Testis (tissue), 3 donors: ENCODE measurements around the gene TBCD. TPM values are rescaled to one million over a fixed set of nuclear protein-coding genes. Genes with fewer than 3 reads are reported as not detected.

ENCODE experiments used
- DNase-seq: peaks from one replicate; pipeline ENCODE4 v3.0.0-alpha.2; 2019
- H3K27ac ChIP-seq, 2 donors: fragments of 200-600 bp; sonication (generic); one replicate each; pipeline ENCODE4 v1.5.1; 2019
- H3K27me3 ChIP-seq: fragments of 200-600 bp; sonication (generic); one replicate; pipeline ENCODE4 v1.5.1; 2019
- H3K36me3 ChIP-seq: fragments of 200-600 bp; sonication (generic); one replicate; pipeline ENCODE4 v1.5.1; 2017; ENCODE audit warnings: low read depth; ENCODE audit errors: missing control alignments
- H3K4me1 ChIP-seq: fragments of 200-600 bp; sonication (generic); one replicate; pipeline ENCODE4 v1.5.1; 2019
- H3K4me3 ChIP-seq, 2 donors: fragments of 200-600 bp; sonication (generic); one replicate each; pipeline ENCODE4 v1.5.1; 2017 to 2019
- H3K9me3 ChIP-seq: fragments of 200-600 bp; sonication (generic); one replicate; pipeline ENCODE4 v1.5.1; 2017
- CTCF ChIP-seq, 3 experiments: fragments of 450-650 bp in 2 of 3; fragments of 200-600 bp in 1 of 3; sonication (generic) in 1 of 3; IDR thresholded peaks; one replicate each; pipeline ENCODE4 v1.5.1; 2016 to 2019; ENCODE audit warnings: antibody characterized with exemption in 3 of 3, mild to moderate bottlenecking in 2 of 3, moderate library complexity in 1 of 3
- POLR2A ChIP-seq: fragments of 450-650 bp; IDR thresholded peaks from one replicate; pipeline ENCODE4 v1.6.1; 2017; ENCODE audit warnings: antibody characterized with exemption, mild to moderate bottlenecking, moderate library complexity
- WGBS, 2 donors: methylation state at CpG; one replicate each; pipeline ENCODE4 v1.1.5; 2018; 5-methylcytosine and 5-hydroxymethylcytosine counted together
- intact Hi-C: fragments of 100-400 bp; cut with DNase I; formaldehyde crosslinking; loops from one replicate; pipeline ENCODE4 v1.15.1; 2023; ENCODE audit warnings: low total_unique reads
- polyA plus RNA-seq: library from polyadenylated mRNA; stranded (reverse); fragments of 350-450 nt; fragmentation: Illumina TruSeq; extraction: RNeasy Lipid Tissue Mini Kit (QIAGEN cat#74804); gene quantifications from one replicate; pipeline ENCODE4 v1.2.3, GENCODE V29; 2014; ENCODE audit warnings: low read depth, low replicate concordance; ENCODE audit not compliant: insufficient read depth
- total RNA-seq, 2 donors: library from RNA; depleted of rRNA; stranded (reverse); fragments of >200 nt; gene quantifications; one replicate each; pipeline ENCODE4 v1.2.3, GENCODE V29; 2016

The TBCD gene
- total and polyA plus RNA-seq, 3 donors from 2014 or later: 81.2 to 128 (median 115) TPM

GRCh38 chr17:82947051-82947991, 195.5 kb downstream of the TBCD start:
- no peak overlapping the region for H3K27ac ChIP-seq
- no peaks in the 10 kb centered on the region for H3K36me3 ChIP-seq
- H3K27me3 ChIP-seq: no peaks in the 10 kb centered on the region
- no peak overlapping the region for H3K4me3 ChIP-seq
- no peak for DNase-seq
- H3K9me3 ChIP-seq: no peaks in the 10 kb centered on the region
- WGBS, 2 donors: 98 to 99% methylated on average over 8 to 11 of the region's 11 CpGs
- H3K4me1 ChIP-seq: no peaks in the 10 kb centered on the region
- no peak for TF ChIP-seq POLR2A
- no peak for TF ChIP-seq CTCF (IDR thresholded peaks at IDR 0.05)
- intact Hi-C loops: no loop called here

GRCh38 chr17:82948081-82948511, 196.2 kb downstream of the TBCD start:
- Histone ChIP-seq H3K27ac (no peak overlapping the region), H3K4me1 (no peaks in the 10 kb centered on the region), H3K27me3 (no peaks in the 10 kb centered on the region), H3K4me3 (no peak overlapping the region), H3K9me3 (no peaks in the 10 kb centered on the region), H3K36me3 (no peaks in the 10 kb centered on the region)
- DNase-seq: no peak
- WGBS, 2 donors: 93 to 94% methylated on average over 12 to 18 of the region's 18 CpGs
- intact Hi-C loops: no loop called here
- no peak for TF ChIP-seq CTCF (IDR thresholded peaks at IDR 0.05)
- TF ChIP-seq POLR2A: no peak

GRCh38 chr17:82948957-82949356, 197.1 kb downstream of the TBCD start:
- H3K36me3 ChIP-seq: no peaks in the 10 kb centered on the region
- intact Hi-C loops: no loop called here
- no peak for TF ChIP-seq CTCF (IDR thresholded peaks at IDR 0.05)
- DNase-seq: no peak
- WGBS, 2 donors: 95 to 96% methylated on average over 5 of the region's 5 CpGs
- H3K27me3 ChIP-seq: no peaks in the 10 kb centered on the region
- H3K4me3 ChIP-seq: no peak overlapping the region
- H3K9me3 ChIP-seq: no peaks in the 10 kb centered on the region
- no peak overlapping the region for H3K27ac ChIP-seq
- no peaks in the 10 kb centered on the region for H3K4me1 ChIP-seq

GRCh38 chr17:82949361-82949760, 197.5 kb downstream of the TBCD start:
- Histone ChIP-seq H3K4me3 (no peak overlapping the region), H3K9me3 (no peaks in the 10 kb centered on the region), H3K4me1 (no peaks in the 10 kb centered on the region), H3K27me3 (no peaks in the 10 kb centered on the region), H3K27ac (no peak overlapping the region), H3K36me3 (no peaks in the 10 kb centered on the region)
- no peak for DNase-seq
- 94 to 97% methylated on average over 20 of the region's 20 CpGs for WGBS, 2 donors
- TF ChIP-seq CTCF (IDR thresholded peaks at IDR 0.05) (no peak), POLR2A (no peak)
- intact Hi-C loops: no loop called here

- DNase-seq: no peak
- H3K27me3 ChIP-seq: no peaks in the 10 kb centered on the region
- no peaks in the 10 kb centered on the region for H3K4me1 ChIP-seq
- no peak overlapping the region for H3K27ac ChIP-seq
- intact Hi-C loops: no loop called here
- no peaks in the 10 kb centered on the region for H3K9me3 ChIP-seq
- no peak for TF ChIP-seq POLR2A
- no peak for TF ChIP-seq CTCF (IDR thresholded peaks at IDR 0.05)
- H3K36me3 ChIP-seq: no peaks in the 10 kb centered on the region
- WGBS, 2 donors: 86 to 97% methylated on average over 10 of the region's 10 CpGs
- H3K4me3 ChIP-seq: no peak overlapping the region
Measured at GRCh38 chr17:82949984-82950383, 198.1 kb downstream of the TBCD start.
